Measurements from ENCODE around the gene EZH1. TPM values are rescaled to one million over a fixed set of nuclear protein-coding genes. Genes with fewer than 3 reads are reported as not detected.
A peak's percentile ranks its signal among the peaks of the same experiment; 100 is the strongest.

EZH1 gene
- total RNA-seq, 2 experiments from 2014 or later: 23.1 to 25.5 TPM

DNA sequence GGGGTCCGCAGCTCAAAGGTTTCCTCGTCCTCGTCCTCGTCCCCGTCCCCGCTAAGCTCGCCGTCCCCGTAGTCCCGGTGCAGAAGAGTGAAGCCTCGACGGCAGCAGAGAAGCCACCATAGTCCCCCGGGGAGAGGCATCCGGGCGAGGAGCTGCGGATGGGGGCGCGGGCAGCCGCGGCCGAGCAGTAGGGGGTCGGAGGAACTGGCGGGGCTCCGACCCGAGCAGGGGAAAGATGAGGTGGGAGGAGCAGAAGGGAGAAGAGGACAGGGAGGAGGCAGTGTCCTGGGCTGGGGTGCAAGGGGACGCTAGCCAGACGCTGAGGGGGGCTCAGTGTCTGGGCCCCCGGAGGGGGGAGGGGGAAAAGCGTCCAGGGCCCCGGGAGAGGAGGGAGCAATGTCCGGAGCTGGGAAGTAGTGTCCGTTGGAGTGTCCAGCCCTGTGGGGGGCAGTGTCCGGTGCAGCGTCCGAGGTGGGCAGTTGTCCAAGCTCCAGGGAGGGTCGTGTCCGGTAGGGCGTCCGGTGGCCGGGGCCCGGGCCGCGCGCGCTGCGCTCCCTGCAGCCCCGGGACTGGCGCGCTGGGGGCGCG lies 68.3 kb downstream of the EZH1 start, which contains the start of gene PLEKHH3:
PLEKHH3 (minus strand) TSS at position 571 of the 588 bp plus-strand sequence; CDS start at position 140, 431 bp downstream.
- no peak for DNase-seq
- intact Hi-C loops (cut with micrococcal nuclease): loop anchor here (5.0 kb wide), 1 partner anchor 99 kb away; the partner anchor contains the start of gene PSMC3IP
- H3K4me1 Mint-ChIP-seq (ENCODE audit: low read depth): peaks cover 40% of the 10 kb centered on the region

DNA sequence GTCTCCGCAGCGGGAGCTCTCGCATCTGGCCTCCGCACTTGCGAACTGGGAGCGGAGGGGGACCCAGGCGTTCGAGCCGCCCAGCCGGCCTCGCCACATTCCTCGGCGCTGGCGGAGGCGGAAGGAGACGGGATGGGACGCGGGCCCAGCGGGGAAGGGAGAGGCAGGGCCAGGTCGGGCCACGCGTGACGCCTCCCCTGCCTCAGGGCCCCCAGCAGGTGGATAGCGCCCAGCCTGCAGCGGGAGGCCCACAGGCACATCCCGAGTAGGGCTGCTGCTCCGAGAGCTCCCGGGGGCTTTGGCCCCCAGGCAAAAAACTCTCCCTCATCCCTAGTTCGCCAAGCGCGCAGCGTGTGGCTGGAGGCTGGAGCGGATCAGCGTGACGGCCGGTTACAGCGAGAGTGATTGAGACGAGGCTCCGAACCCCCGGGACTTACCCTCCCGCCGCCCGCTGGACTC lies 68.8 kb downstream of the EZH1 start:
- peaks cover 42% of the 10 kb centered on the region for H3K27me3 Mint-ChIP-seq
- POLR2A ChIA-PET: interaction anchor here (0.7 to 1.4 kb wide), 8 partner anchors 17 to 986 kb away, joined by 3 to 5 read pairs (median 3); partner anchors contain the start of genes RETREG3, TUBG1, TUBG2 and VPS25
- ATAC-seq: no peak

More for the DNA sequence above, 68.3 kb downstream of the EZH1 start, which contains the start of gene PLEKHH3:
- H3K27ac Mint-ChIP-seq: peak within 1 kb of the TSS; percentile 63
- POLR2A ChIA-PET: interaction anchor here (0.7 to 1.4 kb wide), 9 partner anchors 17 to 986 kb away, joined by 3 to 5 read pairs (median 3); partner anchors contain the start of genes RETREG3, TUBG1, TUBG2 and VPS25
- TF ChIP-seq, protein P1, sequence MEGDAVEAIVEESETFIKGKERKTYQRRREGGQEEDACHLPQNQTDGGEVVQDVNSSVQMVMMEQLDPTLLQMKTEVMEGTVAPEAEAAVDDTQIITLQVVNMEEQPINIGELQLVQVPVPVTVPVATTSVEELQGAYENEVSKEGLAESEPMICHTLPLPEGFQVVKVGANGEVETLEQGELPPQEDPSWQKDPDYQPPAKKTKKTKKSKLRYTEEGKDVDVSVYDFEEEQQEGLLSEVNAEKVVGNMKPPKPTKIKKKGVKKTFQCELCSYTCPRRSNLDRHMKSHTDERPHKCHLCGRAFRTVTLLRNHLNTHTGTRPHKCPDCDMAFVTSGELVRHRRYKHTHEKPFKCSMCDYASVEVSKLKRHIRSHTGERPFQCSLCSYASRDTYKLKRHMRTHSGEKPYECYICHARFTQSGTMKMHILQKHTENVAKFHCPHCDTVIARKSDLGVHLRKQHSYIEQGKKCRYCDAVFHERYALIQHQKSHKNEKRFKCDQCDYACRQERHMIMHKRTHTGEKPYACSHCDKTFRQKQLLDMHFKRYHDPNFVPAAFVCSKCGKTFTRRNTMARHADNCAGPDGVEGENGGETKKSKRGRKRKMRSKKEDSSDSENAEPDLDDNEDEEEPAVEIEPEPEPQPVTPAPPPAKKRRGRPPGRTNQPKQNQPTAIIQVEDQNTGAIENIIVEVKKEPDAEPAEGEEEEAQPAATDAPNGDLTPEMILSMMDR (IDR thresholded peaks at IDR 0.05): no peak
- peaks cover 41% of the 10 kb centered on the region for H3K27me3 Mint-ChIP-seq
- H3K36me3 Mint-ChIP-seq (ENCODE audit: low read depth): no peaks in the 10 kb centered on the region
- no peak for ATAC-seq
- CTCF ChIA-PET: interaction anchor here (0.6 to 2.5 kb wide), 2 partner anchors 98 to 207 kb away, joined by 3 to 17 read pairs; partner anchors contain the start of gene PSMC3IP
- no peaks in the 10 kb centered on the region for H3K9me3 Mint-ChIP-seq
- H3K4me3 Mint-ChIP-seq: peak within 1 kb of the TSS; percentile 71

DNA sequence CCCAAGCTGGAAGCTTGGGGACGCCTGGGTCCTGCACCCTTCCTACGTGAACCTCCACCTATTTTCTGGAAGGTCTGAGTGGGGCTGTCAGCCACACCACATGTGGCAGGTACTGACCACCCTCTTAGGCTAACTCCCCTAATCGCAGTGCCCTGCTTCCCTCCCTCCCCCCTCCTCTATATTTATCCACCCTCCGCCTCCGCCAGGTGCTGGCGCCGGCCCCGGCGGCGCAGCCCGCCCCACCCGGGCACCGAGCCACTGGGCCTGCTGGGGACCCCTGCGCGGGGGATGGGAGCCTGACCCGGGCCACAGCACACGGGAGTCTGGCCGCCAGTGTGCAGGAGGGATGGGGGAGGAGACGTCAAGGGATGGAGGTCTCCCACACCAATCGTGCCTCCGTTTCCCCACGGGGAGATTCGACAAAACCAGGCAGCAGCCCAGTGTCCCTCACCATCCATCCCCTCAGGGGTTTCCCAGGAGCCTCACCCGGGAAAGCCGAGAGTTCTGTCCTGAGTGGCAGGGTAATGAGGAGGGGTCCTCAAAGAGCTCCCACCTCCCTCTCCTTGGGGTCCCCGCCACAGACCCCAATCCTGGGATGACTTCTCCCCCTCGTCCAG lies 69.4 kb downstream of the EZH1 start:
- ATAC-seq: no peak
- peaks cover 44% of the 10 kb centered on the region for H3K27me3 Mint-ChIP-seq
- ChIA-PET CTCF (interaction anchor here (2.5 kb wide), 1 partner anchor 97 kb away, joined by 17 read pairs; the partner anchor contains the start of gene PSMC3IP), POLR2A (interaction anchor here (0.7 to 1.2 kb wide), 4 partner anchors 16 to 985 kb away, joined by 3 to 5 read pairs (median 3); partner anchors contain the start of genes TUBG2 and VPS25)
- peaks cover 42% of the 10 kb centered on the region for H3K4me1 Mint-ChIP-seq (ENCODE audit: low read depth)
- no peak overlapping the region for H3K27ac Mint-ChIP-seq
- intact Hi-C loops (cut with micrococcal nuclease): loop anchor here (5.0 kb wide), 1 partner anchor 98 kb away; the partner anchor contains the start of gene PSMC3IP
- TF ChIP-seq, protein P1 (IDR thresholded peaks at IDR 0.05): no peak
- DNase-seq: no peak
- H3K36me3 Mint-ChIP-seq (ENCODE audit: low read depth): no peaks in the 10 kb centered on the region
- H3K9me3 Mint-ChIP-seq: no peaks in the 10 kb centered on the region
- no peak overlapping the region for H3K4me3 Mint-ChIP-seq

More for the DNA sequence above, 68.8 kb downstream of the EZH1 start:
- TF ChIP-seq, protein P1 (IDR thresholded peaks at IDR 0.05): no peak
- CTCF ChIA-PET: interaction anchor here (2.5 kb wide), 1 partner anchor 98 kb away, joined by 17 read pairs; the partner anchor contains the start of gene PSMC3IP
- Mint-ChIP-seq H3K4me3 (peak overlapping the region; percentile 71), H3K36me3 (ENCODE audit: low read depth) (no peaks in the 10 kb centered on the region), H3K9me3 (no peaks in the 10 kb centered on the region), H3K27ac (no peak overlapping the region), H3K4me1 (ENCODE audit: low read depth) (peaks cover 40% of the 10 kb centered on the region)
- no peak for DNase-seq
- intact Hi-C loops (cut with micrococcal nuclease): loop anchor here (5.0 kb wide), 1 partner anchor 99 kb away; the partner anchor contains the start of gene PSMC3IP

DNA sequence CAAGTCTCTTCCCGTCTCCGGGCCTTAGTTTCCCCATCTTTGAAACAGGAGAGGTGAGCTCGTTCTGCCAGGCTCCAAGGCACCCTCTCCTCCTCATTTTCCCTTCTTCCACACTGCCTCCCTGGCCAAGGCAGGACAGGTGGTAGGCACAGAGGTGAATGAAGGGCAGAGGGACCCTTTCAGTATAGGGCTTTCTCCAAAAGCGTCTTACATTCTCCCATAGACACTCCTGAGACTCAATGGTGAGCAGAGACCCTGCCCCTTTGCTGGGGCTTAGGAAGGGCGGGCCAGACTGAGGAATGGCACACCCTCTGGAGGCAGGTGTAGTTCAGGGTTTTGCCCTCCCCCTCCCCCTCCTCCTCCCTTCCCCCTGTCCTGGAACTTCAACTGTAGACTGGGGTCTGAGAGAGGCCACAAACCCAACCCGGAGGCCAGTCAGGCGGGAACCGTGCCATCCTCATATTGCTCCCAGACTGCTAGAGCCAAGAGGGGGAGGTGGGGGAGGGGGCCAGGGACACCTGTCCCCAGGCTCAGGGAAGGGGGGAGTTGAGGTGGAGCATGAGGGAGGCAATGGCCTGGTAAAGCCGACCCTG lies 70.0 kb downstream of the EZH1 start:
- H3K27me3 Mint-ChIP-seq: peaks cover 45% of the 10 kb centered on the region
- H3K9me3 Mint-ChIP-seq: no peaks in the 10 kb centered on the region
- no peak overlapping the region for H3K27ac Mint-ChIP-seq
- H3K4me1 Mint-ChIP-seq (ENCODE audit: low read depth): peaks cover 40% of the 10 kb centered on the region
- H3K4me3 Mint-ChIP-seq: no peak overlapping the region
- no peaks in the 10 kb centered on the region for H3K36me3 Mint-ChIP-seq (ENCODE audit: low read depth)
- ChIA-PET CTCF (interaction anchor here (0.6 to 1.6 kb wide), 4 partner anchors 9 to 97 kb away, joined by 3 to 10 read pairs (median 4); partner anchors contain the start of gene TUBG2), POLR2A (interaction anchor here (1.1 kb wide), 1 partner anchor 107 kb away, joined by 3 read pairs; the partner anchor contains the start of gene MLX)
- TF ChIP-seq, protein P1 (IDR thresholded peaks at IDR 0.05): no peak
- no peak for DNase-seq
- ATAC-seq: no peak
- intact Hi-C loops (cut with micrococcal nuclease): loop anchor here (5.0 kb wide), 1 partner anchor 98 kb away; the partner anchor contains the start of gene PSMC3IP
